CD4-positive, alpha-beta T cell treated with Interferon gamma for 1 hour (primary cell): ENCODE measurements around the gene GLIPR1L2.
A peak's percentile ranks its signal among the peaks of the same experiment; 100 is the strongest.
"Not testable (repeated sequence)": the region's sequence is repeated elsewhere in the genome, so short reads cannot be mapped to it uniquely, and the experiment has no call there.

Experiments used
- DNase-seq: peaks from one replicate; pipeline ENCODE4 v3.0.0-alpha.2; 2020

GLIPR1L2 gene

GRCh38 chr12:75390899-75391538, at the start of gene GLIPR1L2:
TSS of gene GLIPR1L2 (plus strand) at chr12:75391089. CDS start at chr12:75391117, 28 bp downstream.
- DNase-seq: peak; percentile 95

- no peak for DNase-seq
Measured at GRCh38 chr12:75341873-75342272, 49.0 kb upstream of the GLIPR1L2 start.

DNA sequence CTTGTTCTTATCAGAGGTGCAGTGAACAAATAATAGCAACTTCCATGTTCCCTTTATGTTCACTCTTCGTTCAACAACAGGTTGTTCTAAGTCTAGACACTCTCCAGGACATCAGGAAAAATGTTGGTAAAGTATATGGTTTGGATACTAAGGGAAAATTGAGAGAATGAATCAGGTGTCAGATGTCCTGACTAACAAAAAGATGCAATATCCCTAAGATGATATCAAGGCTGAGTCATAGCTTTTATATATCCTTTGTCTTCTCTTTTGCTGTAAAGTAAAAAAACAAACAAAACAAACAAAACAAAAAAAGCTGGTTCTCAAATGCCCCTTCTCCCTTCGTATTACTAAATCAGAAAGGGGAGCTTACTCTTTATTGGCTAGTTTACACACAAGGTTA, 45.4 kb upstream of the GLIPR1L2 start:
- DNase-seq: no peak

GRCh38 chr12:75346215-75346614, 44.7 kb upstream of the GLIPR1L2 start:
- DNase-seq: not testable (repeated sequence)

DNA sequence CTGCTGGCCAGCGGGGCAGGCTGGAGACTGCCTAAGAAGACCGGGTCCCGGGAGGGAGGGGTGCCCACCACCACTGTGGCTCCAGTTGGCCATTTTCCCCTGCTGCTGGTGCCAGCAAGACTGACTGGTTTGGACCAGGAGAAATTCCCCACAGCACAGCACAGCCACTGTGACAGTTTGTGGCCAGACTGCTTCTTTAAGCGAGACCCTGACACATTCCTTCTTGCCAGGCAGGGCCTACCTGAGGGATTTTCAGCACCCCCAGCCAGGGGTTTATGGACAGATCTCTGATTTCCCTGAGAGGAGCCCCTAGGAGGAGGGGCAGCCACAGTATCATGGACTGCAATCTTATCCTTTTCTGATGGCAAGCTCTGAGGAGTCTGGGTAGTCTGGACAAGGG, 40.9 kb upstream of the GLIPR1L2 start:
- DNase-seq: no peak

GRCh38 chr12:75350413-75350812, 40.5 kb upstream of the GLIPR1L2 start:
- DNase-seq: no peak

DNA sequence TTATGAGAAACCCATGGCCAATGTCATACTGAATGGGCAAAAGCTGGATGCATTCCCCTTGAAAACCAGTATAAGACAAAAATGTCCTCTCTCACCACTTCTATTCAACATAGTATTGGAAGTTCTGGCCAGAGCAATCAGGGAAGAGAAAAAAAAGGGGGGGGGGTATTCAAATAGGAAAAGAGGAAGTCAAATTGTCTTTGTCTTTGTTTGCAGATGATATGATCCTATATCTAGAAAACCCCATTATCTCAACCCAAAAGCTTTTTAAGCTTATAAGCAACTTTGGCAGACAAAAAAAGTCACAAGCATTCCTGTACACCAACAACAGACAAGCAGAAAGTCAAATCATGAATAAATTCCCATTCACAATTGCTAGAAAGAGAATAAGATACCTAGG, 36.9 kb upstream of the GLIPR1L2 start:
- no peak for DNase-seq

GRCh38 chr12:75360920-75361319, 30.0 kb upstream of the GLIPR1L2 start:
- no peak for DNase-seq

GRCh38 chr12:75361408-75361807, 29.5 kb upstream of the GLIPR1L2 start:
- DNase-seq: no peak

- no peak for DNase-seq
Measured at GRCh38 chr12:75364919-75365318, 26.0 kb upstream of the GLIPR1L2 start.

GRCh38 chr12:75366629-75367028, 24.3 kb upstream of the GLIPR1L2 start:
- no peak for DNase-seq

GRCh38 chr12:75374971-75375370, 15.9 kb upstream of the GLIPR1L2 start:
- no peak for DNase-seq

GRCh38 chr12:75378354-75378753, 12.5 kb upstream of the GLIPR1L2 start:
- no peak for DNase-seq

DNA sequence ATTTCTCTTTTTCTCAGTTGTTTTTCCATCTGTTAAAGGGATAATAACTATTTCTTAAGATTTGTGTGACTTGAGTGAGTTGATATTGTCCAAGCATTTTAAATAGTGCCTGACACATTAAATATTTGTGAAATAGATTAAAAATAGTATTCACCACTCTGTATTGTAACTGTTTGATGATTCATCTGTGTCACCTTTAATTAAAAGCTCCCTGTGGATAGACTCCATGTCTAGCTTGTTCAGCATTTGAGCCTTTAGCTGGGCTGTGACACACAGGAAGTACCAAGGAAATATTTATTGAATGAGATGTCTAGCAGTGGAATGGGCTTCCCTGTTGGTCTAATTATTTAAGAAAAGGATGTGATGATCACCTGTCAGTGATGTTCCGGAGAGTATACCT, 1.8 kb upstream of the GLIPR1L2 start:
- no peak for DNase-seq

DNA sequence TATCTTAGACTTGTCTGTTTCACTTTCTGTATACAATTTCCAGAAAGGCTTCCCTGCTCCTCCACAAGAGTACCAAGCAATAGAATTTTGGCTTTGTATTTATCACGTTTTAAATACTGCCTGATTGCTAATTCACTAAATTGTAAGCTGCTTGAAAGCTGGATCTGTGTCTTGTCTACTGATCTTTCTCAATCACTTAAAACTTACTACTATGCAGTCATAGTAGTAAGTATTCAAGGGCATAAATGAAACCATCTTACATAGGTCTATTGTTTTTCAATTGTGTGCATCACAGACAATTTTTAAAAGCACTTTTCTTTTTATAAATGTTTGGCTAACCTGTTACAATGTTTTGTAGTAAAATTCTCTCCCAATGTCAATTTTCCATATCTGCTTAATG, 1.2 kb upstream of the GLIPR1L2 start:
- DNase-seq: no peak

DNA sequence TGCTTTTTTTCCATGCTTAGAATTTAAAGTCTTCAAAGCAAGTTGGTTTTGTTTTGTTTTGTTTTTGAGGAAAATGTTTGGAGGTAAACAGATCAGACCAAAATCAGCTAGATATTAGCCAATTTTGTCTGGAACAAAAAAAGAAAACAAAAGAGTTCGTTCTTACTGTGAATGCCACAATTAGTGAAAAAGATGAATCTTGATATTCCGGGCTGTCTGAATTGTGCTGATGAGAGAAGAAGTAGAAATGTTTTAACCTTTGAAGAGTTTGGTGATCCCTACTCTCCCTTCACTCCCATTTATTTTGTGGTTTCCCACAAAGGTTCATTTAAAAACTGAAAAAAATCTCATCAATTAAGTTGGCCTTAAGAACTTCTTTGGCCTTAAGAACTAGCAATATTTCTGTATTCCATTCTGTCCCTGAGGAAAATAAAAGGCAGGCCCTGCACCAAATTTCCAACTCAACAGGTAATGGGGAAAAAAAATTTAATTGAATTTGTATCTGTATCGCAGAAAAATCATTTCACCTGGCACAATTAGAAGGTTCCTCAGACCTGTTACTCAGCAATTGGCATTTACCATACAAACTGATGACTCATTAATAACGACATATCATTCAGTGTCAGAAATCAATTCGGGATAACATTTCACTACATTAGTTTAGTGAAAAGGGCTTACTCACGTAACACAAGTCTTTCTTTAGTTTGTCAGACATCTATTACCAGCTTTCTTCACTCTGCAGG, 562 bp upstream of the GLIPR1L2 start:
- no peak for DNase-seq

DNA sequence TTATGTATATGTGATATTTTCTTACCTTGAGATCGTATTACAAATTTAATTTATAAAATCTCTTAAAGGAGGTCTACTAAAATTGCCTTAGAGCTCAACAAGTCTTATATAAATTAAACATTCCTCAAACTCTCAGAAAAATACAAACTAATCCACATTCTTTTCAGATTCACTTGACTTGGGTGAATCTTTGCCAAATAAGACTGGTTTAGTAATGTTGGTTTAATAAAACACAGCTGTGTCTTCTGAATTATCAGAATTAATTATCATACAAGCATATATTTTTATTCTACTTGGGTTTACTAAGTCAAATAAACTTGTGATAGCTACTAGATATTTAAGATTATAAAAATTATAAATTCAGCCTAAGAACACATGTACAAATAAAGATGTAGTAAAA, 13.3 kb downstream of the GLIPR1L2 start:
- no peak for DNase-seq

DNA sequence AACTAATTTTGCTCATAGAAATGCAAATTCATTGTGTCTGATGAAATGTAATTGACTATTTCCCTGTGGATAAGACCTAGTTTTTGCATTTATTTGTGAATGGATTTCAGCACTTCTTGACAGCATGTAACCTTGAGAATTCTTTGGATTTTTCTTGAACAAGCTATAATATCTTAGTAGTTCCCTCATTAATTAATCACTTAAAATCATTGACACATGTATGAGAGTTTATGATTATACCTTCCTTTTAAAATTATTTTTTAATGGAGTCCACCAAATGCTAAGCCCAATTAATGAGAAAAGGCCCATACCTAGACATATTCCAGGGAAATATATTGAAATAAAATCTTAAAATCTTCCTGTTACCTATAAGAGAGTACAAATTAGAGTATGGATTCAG, 16.8 kb downstream of the GLIPR1L2 start:
- DNase-seq: no peak

DNA sequence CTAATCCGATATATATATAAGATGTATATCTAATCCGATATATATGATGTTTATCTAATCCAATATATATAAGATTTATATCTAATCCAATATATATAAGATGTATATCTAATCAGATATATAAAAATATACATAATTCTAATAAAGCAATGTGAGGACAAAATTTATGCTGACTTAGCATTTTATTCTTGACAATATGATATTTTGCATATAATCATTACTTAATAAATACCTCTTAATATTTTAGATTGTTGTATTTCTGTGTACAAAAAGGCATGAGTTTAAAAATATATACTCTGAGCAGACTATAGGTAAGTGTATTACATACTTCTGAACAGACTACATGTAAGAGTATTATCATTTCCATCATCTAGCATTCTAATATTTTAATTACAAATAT, 18.9 kb downstream of the GLIPR1L2 start:
- DNase-seq: no peak

DNA sequence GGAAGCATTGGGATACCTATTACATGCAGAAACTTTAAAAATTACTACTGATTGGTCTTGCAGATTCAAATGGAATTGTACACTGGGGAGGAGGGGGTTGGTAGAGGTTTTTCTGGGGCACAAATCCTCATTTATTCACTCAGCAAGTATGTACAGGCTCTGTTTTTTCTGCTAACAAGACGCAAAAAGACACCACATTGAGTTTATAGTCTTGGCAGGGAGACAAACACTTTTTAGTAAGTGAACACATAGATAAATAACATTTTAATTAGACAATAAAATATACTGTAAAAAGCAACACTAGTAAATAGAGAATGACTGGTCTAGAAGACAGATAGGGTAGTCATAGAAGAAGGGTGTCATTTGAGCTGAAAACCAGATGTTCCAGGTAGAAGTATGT, 23.8 kb downstream of the GLIPR1L2 start:
- DNase-seq: no peak

- no peak for DNase-seq
Measured at GRCh38 chr12:75419841-75420240, 29.0 kb downstream of the GLIPR1L2 start.

GRCh38 chr12:75427491-75427890, 36.6 kb downstream of the GLIPR1L2 start:
- no peak for DNase-seq

GRCh38 chr12:75428767-75429166, 37.9 kb downstream of the GLIPR1L2 start:
- no peak for DNase-seq

GRCh38 chr12:75432924-75433323, 42.0 kb downstream of the GLIPR1L2 start:
- DNase-seq: no peak

- peak; percentile 22 for DNase-seq
Measured at GRCh38 chr12:75437564-75437963, 46.7 kb downstream of the GLIPR1L2 start.
